ENCODE data around the gene PAMR1.
"Not testable (repeated sequence)": the region's sequence is repeated elsewhere in the genome, so short reads cannot be mapped to it uniquely, and the experiment has no call there.

Gene PAMR1

DNA sequence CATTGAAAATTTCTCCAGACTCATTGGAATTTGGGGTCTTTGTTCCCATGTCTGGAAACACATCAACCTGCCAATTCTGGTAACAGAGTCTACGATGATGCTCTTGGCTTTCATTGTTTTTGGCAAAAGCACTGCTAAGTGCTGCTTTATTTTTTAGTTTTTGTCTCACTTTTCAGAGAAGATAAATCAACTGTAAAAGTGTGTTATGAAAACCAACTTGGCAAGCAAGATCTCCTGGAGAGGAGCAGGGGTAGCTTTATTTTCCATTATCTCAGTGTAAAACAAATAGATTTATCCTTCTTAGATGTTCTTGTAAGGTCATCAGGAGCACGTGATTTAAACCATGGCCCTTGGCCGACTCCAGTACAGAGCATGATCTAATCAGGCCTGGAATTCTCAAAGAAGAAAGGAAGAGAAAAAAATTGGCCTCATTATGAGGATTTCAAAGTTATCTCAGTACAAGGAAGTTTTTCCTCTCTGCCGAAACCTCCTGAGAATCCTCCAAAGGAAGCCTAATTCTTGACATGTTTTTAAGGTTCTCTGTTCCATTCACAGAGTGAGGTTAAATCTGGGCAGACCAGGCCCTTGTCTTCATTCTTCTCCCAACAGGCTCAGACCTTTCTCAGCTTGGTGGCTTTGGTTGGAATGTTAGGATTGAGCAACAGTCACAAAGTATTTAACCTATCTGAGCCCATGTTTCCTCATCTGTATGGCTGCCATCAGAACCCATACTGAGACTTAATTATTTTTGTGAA, 16.4 kb upstream of the PAMR1 start:
- DNase-seq = no peak

- no peak for DNase-seq
Measured at GRCh38 chr11:35540526-35540925, 15.1 kb upstream of the PAMR1 start.

DNA sequence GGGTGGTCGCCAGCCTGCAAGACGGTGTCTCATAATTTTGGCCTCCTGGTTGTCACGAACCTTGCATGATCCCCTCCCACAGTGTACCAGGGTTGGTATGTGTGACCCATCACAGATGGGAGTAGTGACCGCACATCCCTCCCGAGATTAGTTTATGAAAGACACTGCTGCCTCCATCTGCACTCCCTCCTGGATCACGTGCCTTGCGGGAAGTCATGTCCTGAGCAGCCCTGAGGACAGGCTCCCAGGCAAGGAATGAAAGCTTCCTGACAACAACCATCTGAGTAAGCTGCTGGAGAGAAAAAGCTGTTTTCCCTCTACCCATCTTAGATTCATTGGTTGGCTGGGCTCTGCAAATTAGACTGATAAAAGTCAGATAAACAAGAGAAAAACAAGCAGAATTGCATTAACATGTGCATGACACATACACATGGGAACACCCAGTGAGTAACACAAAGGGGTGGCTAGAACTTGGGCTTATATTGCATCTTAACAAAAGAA, 14.4 kb upstream of the PAMR1 start:
- DNase-seq = no peak

GRCh38 chr11:35539256-35539655, 13.8 kb upstream of the PAMR1 start:
- no peak for DNase-seq

GRCh38 chr11:35536470-35536869, 11.1 kb upstream of the PAMR1 start:
- no peak for DNase-seq

DNA sequence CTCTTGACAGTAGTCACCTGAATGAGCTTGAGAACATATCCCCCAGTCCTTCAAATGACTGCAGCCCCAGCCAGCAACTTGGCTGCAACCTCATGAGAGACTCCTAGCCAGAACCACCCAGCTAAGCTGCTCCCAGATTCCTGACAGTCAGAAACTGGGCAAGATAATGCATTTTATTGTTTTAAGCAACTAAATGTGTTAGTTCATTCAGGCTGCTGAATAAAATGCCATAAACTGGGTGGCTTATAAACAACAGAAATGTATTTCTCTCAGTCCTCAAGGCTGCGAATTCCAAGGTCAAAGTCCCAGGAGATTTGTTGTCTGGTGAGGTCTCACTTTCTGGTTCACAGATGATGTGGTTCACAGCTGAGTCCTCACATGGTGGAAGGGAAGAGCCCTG, 5.8 kb upstream of the PAMR1 start:
- DNase-seq = no peak

DNA sequence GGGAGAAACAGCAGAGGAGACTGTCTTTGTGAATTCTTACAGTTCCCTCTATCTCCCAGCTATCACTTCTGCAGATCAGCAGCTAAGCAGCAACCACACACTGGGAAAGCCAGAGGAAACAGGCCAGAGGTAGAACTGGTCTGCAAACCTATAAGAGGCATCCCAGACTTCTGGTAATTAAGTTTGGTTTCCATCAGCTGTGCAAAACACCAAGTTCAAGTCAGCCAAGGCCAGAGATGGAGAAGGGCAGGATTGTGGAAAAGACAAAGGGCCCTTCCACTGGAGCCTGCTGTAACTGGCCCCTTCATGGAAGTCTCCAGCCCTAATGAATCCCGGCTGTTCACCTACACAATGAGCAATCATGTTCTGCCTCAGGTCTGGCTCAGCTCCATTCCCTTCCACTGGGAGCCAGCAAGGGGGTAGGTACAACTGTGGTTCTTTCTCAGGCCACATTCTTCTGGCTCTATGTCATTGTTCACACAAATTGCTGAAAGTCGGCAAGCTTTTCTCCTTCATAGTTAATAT, 4.6 kb upstream of the PAMR1 start:
- no peak for DNase-seq

DNA sequence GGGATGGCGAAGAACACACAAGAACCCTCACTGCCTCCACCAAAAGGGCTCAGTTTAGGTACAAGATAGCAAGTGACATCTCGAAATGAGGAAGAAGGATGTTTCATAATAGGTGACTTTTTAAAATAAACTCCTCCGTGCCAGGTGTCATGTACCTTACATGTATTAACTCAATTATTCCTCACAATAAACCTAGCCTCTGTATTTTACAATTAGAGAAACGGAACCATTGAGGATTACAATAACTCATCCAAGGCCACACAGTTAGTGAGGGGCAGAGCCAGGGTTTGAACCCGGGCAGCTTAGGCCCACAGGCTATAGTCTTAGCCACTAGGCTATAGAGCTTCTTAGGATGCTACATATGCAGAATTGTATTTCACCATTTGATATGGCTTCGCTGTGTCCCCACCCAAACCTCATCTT, 965 bp upstream of the PAMR1 start:
- DNase-seq = no peak

GRCh38 chr11:35524780-35525179, 636 bp downstream of the PAMR1 start:
- DNase-seq = no peak

DNA sequence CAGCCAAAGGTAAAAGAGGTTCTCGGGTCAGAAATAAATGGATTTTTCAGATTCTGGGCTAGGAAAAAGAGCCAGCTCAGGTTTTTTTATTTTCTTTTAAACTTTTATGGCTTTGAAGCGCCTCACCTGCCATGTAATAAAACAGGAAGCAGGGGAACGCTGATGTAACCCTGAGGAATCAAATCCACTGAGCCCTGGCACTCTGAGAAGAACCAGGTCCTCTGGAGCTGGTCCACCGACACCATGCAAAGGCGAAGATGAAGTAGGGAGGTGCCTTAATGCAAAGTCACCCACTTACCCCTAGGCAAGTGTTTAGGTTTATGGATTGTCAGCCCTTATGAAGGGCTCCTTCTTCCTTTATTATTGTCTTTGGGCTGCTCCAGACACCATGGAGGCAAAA, 1.6 kb downstream of the PAMR1 start:
- DNase-seq = no peak

DNA sequence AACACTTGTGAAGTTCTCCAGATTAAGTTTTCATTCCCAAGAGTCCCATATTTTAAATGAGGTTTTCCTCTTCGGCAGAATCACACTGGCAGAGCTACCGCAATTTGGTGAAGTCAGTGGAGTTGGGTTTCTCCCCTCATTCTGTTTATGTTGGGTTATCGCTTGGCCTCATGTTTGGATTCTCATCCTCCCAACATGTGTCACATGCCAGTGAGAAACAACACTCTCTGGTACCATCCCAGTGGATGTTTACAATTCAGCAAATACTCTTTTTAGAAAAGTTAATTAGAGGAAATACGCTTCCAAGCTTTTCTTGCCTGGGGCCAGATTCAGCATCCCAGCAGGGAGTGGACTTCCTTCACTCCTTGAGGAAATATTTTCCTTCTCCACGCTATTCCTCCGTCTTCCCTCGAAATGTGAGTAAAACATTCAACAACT, 2.1 kb downstream of the PAMR1 start:
- DNase-seq = no peak

GRCh38 chr11:35522091-35522490, 3.3 kb downstream of the PAMR1 start:
- not testable (repeated sequence) for DNase-seq

DNA sequence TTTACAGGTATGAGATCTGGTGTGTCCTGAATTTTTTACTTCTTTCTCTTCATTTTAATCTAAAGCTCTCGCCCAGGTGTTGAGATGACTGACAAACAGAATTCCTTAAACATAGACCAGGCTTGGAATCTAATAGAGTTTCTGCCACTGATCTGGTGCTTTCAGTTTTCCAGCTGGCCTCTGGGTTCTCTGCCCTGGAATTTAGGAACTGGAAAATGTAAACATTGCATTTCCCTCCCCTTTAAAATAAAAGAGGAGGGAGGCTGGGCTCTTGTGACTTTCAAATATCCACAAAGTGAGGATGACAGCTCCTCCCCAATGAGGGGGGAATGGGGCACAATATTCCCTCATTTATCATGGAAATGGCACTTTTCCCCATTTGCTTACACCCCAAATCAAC, 5.0 kb downstream of the PAMR1 start:
- no peak for DNase-seq

GRCh38 chr11:35518766-35519165, 6.7 kb downstream of the PAMR1 start:
- no peak for DNase-seq

- DNase-seq = no peak
Measured at GRCh38 chr11:35517481-35517880, 7.9 kb downstream of the PAMR1 start.

DNA sequence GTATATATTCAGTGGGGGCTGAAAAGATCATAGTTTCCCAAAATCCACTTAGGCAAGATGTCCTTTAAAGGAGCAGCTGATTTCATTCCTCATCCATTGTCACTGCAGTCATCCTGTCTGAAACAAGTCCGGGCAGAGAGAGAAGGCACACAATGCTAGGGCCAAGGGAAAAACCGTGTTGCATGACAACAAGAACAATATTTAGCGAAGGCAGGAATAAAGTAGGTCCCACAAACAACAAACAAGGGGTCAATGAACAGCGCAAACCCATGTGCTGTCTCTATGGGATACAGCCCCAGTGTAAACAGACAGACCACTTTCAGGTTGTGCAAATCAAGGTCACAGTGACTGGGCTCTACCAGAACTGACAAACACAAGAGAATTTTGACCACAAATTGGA, 9.0 kb downstream of the PAMR1 start:
- no peak for DNase-seq

DNA sequence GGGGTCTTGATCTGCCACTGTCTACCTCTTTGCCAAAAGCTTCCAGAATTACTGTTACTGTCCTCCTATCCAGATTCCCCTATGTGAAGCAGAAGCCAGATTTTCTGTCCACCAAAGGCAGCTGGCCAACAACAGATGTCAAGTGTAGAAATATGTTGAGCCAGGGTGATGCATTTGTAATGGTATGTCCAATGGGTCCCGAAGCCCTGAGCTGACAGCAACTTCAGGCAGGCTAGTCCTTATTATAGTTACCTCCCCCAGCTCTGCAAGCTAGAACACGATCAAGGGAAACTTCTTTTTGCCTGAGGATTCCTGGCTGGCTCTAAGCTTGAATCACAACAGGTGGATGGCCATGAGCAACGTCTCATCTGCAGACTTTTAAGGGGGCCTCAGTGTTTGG, 10.2 kb downstream of the PAMR1 start:
- DNase-seq = no peak

DNA sequence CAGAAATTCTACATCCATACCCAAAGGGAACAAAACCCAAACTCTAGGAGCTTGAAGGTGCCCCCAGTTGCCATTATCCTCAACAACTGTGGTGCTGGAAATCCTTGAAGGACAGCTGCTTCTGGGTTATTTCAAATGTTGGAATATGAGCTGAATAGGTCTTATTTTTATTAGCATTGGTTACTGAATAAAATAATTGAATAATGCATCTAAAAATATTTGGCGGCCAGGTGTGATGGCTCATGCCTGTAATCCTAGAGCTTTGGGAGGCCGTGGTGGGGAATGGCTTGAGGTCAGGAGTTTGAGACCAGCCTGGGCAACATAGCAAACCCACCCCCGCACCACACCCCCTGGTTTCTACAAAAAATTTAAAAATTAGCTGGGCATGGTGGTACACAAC, 10.9 kb downstream of the PAMR1 start:
- no peak for DNase-seq

DNA sequence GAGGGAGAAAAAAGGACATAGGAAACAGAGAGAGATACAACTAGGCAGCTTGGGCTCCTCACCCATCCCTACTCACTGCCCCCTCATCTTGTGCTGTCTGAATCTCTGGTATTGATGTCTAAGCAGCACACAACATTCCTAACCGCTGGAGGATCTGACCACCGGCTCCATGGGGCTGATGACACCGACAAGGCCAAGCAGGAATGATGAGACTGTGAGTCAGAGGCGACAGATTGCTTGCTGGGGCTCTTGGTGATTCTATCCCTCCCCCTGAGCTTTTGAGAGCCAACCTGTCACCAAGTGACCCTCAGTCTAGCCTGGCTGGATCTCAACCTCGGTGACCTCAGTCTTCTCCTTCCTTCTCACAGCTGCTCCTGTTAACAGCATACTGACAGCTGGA, 13.8 kb downstream of the PAMR1 start:
- no peak for DNase-seq

DNA sequence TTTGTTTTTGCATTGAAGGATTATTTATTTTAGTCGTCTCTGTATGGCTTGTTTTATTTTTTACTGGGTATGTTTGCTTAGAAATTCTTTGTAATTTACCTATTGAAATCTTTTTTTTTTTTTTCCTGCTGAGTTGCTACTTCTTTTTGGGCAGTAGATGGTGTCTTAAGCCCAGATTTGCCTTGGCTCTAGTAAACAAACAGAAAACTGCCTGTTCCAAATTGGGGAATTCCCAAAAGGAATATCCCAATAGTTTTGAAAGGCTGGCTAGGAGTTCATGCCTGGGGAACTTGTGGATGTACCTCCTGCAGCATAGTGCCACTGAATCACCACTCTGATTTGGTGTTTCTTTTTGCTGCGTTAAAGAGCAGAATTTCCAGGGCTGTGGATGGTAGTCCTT, 17.7 kb downstream of the PAMR1 start:
- no peak for DNase-seq

DNA sequence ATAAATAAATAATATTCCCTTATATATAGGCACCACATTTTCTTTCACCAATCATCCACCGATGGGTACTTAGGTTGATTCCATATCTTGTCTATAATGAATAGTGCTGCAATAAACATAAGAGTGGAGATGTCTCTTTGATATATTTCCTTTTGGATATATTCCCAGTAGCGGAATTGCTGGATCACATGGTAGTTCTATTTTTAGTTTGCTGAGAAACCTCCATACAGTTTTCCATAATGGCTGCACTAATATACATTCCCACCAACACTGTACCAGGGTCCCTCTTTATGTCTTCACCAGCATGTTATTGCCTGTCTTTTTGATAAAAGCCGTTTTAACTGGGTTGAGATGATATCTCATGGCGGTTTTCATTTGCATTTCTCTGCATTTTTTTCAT, 23.6 kb downstream of the PAMR1 start:
- no peak for DNase-seq

DNA sequence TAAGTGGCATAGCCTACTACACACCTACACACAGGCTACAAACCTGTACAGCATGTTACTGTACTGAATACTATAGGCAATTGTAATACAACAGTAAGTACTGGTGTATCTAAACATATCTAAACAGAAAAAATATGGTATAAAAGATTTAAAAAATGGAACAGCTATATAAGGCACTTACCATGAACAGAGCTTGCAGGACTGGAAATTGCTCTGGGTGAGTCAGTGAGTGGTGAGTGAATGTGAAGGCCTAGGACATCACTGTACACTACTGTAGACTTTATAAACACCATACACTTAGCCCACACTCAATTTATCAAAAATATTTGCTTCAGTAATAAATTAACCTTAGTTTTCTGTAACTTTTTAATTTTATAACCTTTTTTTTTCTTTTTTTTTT, 24.7 kb downstream of the PAMR1 start:
- no peak for DNase-seq

- DNase-seq = no peak
Measured at GRCh38 chr11:35496416-35496815, 29.0 kb downstream of the PAMR1 start.

- no peak for DNase-seq
Measured at GRCh38 chr11:35494957-35495490, 30.4 kb downstream of the PAMR1 start.
